ENCODE measurements around the gene CYB561A3. TPM values are rescaled to one million over a fixed set of nuclear protein-coding genes. Genes with fewer than 3 reads are reported as not detected.
A peak's percentile ranks its signal among the peaks of the same experiment; 100 is the strongest.

The CYB561A3 gene
- total and polyA plus RNA-seq, 2 of the 13 experiments (the other 11 are each of a cell fraction or from before 2014, with no cell fraction given): 11.4 to 14.9 TPM

GRCh38 chr11:61369372-61370348 is 8.0 kb upstream of the CYB561A3 start (continued):
- TF ChIP-seq, protein P1, sequence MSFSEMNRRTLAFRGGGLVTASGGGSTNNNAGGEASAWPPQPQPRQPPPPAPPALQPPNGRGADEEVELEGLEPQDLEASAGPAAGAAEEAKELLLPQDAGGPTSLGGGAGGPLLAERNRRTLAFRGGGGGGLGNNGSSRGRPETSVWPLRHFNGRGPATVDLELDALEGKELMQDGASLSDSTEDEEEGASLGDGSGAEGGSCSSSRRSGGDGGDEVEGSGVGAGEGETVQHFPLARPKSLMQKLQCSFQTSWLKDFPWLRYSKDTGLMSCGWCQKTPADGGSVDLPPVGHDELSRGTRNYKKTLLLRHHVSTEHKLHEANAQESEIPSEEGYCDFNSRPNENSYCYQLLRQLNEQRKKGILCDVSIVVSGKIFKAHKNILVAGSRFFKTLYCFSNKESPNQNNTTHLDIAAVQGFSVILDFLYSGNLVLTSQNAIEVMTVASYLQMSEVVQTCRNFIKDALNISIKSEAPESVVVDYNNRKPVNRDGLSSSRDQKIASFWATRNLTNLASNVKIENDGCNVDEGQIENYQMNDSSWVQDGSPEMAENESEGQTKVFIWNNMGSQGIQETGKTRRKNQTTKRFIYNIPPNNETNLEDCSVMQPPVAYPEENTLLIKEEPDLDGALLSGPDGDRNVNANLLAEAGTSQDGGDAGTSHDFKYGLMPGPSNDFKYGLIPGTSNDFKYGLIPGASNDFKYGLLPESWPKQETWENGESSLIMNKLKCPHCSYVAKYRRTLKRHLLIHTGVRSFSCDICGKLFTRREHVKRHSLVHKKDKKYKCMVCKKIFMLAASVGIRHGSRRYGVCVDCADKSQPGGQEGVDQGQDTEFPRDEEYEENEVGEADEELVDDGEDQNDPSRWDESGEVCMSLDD (CRISPR knock-in tag; IDR thresholded peaks at IDR 0.05; ENCODE audit: borderline replicate concordance): peak; percentile 86
- TF ChIP-seq ZNF792 (CRISPR knock-in tag; IDR thresholded peaks at IDR 0.05) (no peak), SP4 (CRISPR knock-in tag; IDR thresholded peaks at IDR 0.05) (peak; percentile 50; the same call in 1 of the 2 replicates), TOE1 (CRISPR knock-in tag; IDR thresholded peaks at IDR 0.05) (no peak), GABPA (IDR thresholded peaks at IDR 0.05; ENCODE audit: low read depth, low read length) (no peak), GABPA (CRISPR knock-in tag; IDR thresholded peaks at IDR 0.05; ENCODE audit: low read depth) (0 out of 2 replicates have a peak, but pooled peaks have one; percentile 41), MIER2 (CRISPR knock-in tag; IDR thresholded peaks at IDR 0.05) (0 out of 2 replicates have a peak, but pooled peaks have one; percentile 42), MAFF (IDR thresholded peaks at IDR 0.05; ENCODE audit: low read depth, low read length) (peak; percentile 26; the same call in 1 of the 2 replicates), RFX1 (IDR thresholded peaks at IDR 0.05) (no peak), BRD4 (CRISPR knock-in tag; IDR thresholded peaks at IDR 0.05) (no peak), MIER3 (CRISPR knock-in tag; IDR thresholded peaks at IDR 0.05; ENCODE audit: borderline replicate concordance) (peak; percentile 25; the same call in 1 of the 2 replicates), ZNF292 (CRISPR knock-in tag; IDR thresholded peaks at IDR 0.05; ENCODE audit: borderline replicate concordance, low read depth) (peak; percentile 79; the same call in 1 of the 2 replicates), HES4 (CRISPR knock-in tag; IDR thresholded peaks at IDR 0.05; ENCODE audit: borderline replicate concordance) (0 out of 2 replicates have a peak, but pooled peaks have one; percentile 28)
- TF ChIP-seq, protein P2, sequence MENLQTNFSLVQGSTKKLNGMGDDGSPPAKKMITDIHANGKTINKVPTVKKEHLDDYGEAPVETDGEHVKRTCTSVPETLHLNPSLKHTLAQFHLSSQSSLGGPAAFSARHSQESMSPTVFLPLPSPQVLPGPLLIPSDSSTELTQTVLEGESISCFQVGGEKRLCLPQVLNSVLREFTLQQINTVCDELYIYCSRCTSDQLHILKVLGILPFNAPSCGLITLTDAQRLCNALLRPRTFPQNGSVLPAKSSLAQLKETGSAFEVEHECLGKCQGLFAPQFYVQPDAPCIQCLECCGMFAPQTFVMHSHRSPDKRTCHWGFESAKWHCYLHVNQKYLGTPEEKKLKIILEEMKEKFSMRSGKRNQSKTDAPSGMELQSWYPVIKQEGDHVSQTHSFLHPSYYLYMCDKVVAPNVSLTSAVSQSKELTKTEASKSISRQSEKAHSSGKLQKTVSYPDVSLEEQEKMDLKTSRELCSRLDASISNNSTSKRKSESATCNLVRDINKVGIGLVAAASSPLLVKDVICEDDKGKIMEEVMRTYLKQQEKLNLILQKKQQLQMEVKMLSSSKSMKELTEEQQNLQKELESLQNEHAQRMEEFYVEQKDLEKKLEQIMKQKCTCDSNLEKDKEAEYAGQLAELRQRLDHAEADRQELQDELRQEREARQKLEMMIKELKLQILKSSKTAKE (CRISPR knock-in tag; IDR thresholded peaks at IDR 0.05; ENCODE audit: borderline replicate concordance): peak; percentile 73
- TF ChIP-seq, protein P3, sequence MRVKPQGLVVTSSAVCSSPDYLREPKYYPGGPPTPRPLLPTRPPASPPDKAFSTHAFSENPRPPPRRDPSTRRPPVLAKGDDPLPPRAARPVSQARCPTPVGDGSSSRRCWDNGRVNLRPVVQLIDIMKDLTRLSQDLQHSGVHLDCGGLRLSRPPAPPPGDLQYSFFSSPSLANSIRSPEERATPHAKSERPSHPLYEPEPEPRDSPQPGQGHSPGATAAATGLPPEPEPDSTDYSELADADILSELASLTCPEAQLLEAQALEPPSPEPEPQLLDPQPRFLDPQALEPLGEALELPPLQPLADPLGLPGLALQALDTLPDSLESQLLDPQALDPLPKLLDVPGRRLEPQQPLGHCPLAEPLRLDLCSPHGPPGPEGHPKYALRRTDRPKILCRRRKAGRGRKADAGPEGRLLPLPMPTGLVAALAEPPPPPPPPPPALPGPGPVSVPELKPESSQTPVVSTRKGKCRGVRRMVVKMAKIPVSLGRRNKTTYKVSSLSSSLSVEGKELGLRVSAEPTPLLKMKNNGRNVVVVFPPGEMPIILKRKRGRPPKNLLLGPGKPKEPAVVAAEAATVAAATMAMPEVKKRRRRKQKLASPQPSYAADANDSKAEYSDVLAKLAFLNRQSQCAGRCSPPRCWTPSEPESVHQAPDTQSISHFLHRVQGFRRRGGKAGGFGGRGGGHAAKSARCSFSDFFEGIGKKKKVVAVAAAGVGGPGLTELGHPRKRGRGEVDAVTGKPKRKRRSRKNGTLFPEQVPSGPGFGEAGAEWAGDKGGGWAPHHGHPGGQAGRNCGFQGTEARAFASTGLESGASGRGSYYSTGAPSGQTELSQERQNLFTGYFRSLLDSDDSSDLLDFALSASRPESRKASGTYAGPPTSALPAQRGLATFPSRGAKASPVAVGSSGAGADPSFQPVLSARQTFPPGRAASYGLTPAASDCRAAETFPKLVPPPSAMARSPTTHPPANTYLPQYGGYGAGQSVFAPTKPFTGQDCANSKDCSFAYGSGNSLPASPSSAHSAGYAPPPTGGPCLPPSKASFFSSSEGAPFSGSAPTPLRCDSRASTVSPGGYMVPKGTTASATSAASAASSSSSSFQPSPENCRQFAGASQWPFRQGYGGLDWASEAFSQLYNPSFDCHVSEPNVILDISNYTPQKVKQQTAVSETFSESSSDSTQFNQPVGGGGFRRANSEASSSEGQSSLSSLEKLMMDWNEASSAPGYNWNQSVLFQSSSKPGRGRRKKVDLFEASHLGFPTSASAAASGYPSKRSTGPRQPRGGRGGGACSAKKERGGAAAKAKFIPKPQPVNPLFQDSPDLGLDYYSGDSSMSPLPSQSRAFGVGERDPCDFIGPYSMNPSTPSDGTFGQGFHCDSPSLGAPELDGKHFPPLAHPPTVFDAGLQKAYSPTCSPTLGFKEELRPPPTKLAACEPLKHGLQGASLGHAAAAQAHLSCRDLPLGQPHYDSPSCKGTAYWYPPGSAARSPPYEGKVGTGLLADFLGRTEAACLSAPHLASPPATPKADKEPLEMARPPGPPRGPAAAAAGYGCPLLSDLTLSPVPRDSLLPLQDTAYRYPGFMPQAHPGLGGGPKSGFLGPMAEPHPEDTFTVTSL (CRISPR knock-in tag; IDR thresholded peaks at IDR 0.05; ENCODE audit: borderline replicate concordance): peak; percentile 51; the same call in 1 of the 2 replicates
- TF ChIP-seq, protein P4, sequence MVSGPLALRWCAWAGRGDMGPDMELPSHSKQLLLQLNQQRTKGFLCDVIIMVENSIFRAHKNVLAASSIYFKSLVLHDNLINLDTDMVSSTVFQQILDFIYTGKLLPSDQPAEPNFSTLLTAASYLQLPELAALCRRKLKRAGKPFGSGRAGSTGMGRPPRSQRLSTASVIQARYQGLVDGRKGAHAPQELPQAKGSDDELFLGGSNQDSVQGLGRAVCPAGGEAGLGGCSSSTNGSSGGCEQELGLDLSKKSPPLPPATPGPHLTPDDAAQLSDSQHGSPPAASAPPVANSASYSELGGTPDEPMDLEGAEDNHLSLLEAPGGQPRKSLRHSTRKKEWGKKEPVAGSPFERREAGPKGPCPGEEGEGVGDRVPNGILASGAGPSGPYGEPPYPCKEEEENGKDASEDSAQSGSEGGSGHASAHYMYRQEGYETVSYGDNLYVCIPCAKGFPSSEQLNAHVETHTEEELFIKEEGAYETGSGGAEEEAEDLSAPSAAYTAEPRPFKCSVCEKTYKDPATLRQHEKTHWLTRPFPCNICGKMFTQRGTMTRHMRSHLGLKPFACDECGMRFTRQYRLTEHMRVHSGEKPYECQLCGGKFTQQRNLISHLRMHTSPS (CRISPR knock-in tag; IDR thresholded peaks at IDR 0.05; ENCODE audit: low read depth): 0 out of 2 replicates have a peak, but pooled peaks have one; percentile 67

Data from HepG2 (cell line).